Activated CD4-positive, alpha-beta memory T cell treated with anti-CD3 and anti-CD28 coated beads, Interleukin-2, amount 10 ng/mL, durations not matched to agents 7 days and 5 days (primary cell): ENCODE measurements around the gene PELI2. TPM values are rescaled to one million over a fixed set of nuclear protein-coding genes. Genes with fewer than 3 reads are reported as not detected.

Source experiments
- CTCF ChIA-PET: fragments of 350-600 bp; sonication (Branson Sonifier 250); formaldehyde crosslinking; loops from one replicate; lab custom pipeline; 2021; ENCODE audit warnings: antibody characterized with exemption, inconsistent platforms; lab: Charles Lee
- POLR2A ChIA-PET: fragments of 350-600 bp; sonication (Branson Sonifier 250); formaldehyde crosslinking; loops from one replicate; lab custom pipeline; 2021; ENCODE audit warnings: antibody characterized with exemption; lab: Charles Lee
- DNase-seq: peaks from one replicate; pipeline ENCODE4 v3.0.0-alpha.2; 2020
- H3K27ac Mint-ChIP-seq: one replicate; pipeline ENCODE4 v1.8.0; 2021; ENCODE audit warnings: mild to moderate bottlenecking, mixed read lengths
- H3K27me3 Mint-ChIP-seq: one replicate; pipeline ENCODE4 v1.8.0; 2021; ENCODE audit warnings: mixed read lengths
- H3K36me3 Mint-ChIP-seq: one replicate; pipeline ENCODE4 v1.8.0; 2021; ENCODE audit warnings: low read depth, mixed read lengths
- H3K4me1 Mint-ChIP-seq: one replicate; pipeline ENCODE4 v1.8.0; 2021; ENCODE audit warnings: mixed read lengths
- H3K4me3 Mint-ChIP-seq: one replicate; pipeline ENCODE4 v1.8.0; 2021; ENCODE audit warnings: mild to moderate bottlenecking, mixed read lengths
- H3K9me3 Mint-ChIP-seq: one replicate; pipeline ENCODE4 v1.8.0; 2021; ENCODE audit warnings: mixed read lengths
- total RNA-seq, 2 experiments: library from RNA; stranded (reverse); gene quantifications; one replicate each; pipeline ENCODE4 v1.2.3, GENCODE V29; 2021

The PELI2 gene
- total RNA-seq, 2 experiments from 2014 or later = 5.5 to 7.1 TPM

GRCh38 chr14:56211084-56211483 lies 92.9 kb downstream of the PELI2 start:
- Mint-ChIP-seq H3K27me3 (no peaks in the 10 kb centered on the region), H3K4me3 (no peak overlapping the region), H3K4me1 (no peaks in the 10 kb centered on the region), H3K36me3 (no peaks in the 10 kb centered on the region), H3K27ac (no peak overlapping the region), H3K9me3 (no peaks in the 10 kb centered on the region)
- ChIA-PET POLR2A (no interaction called here), CTCF (no interaction called here)
- DNase-seq = no peak

- Mint-ChIP-seq H3K27me3 (no peaks in the 10 kb centered on the region), H3K4me3 (no peak overlapping the region), H3K27ac (no peak overlapping the region), H3K36me3 (no peaks in the 10 kb centered on the region), H3K4me1 (no peaks in the 10 kb centered on the region), H3K9me3 (no peaks in the 10 kb centered on the region)
- CTCF ChIA-PET = no interaction called here
- POLR2A ChIA-PET = no interaction called here
- no peak for DNase-seq
These were observed 93.6 kb downstream of the PELI2 start for GRCh38 chr14:56211844-56212243.

- DNase-seq = no peak
- H3K27ac Mint-ChIP-seq = no peak overlapping the region
- H3K4me3 Mint-ChIP-seq = no peak overlapping the region
- POLR2A ChIA-PET = no interaction called here
- H3K36me3 Mint-ChIP-seq = no peaks in the 10 kb centered on the region
- no peaks in the 10 kb centered on the region for H3K27me3 Mint-ChIP-seq
- H3K4me1 Mint-ChIP-seq = no peaks in the 10 kb centered on the region
- no peaks in the 10 kb centered on the region for H3K9me3 Mint-ChIP-seq
- CTCF ChIA-PET = no interaction called here
These were observed 94.3 kb downstream of the PELI2 start for GRCh38 chr14:56212521-56212920.

GRCh38 chr14:56213306-56213705 lies 95.1 kb downstream of the PELI2 start:
- POLR2A ChIA-PET = no interaction called here
- DNase-seq = no peak
- CTCF ChIA-PET = no interaction called here
- no peaks in the 10 kb centered on the region for H3K36me3 Mint-ChIP-seq
- H3K4me3 Mint-ChIP-seq = no peak overlapping the region
- no peak overlapping the region for H3K27ac Mint-ChIP-seq
- H3K4me1 Mint-ChIP-seq = no peaks in the 10 kb centered on the region
- no peaks in the 10 kb centered on the region for H3K9me3 Mint-ChIP-seq
- H3K27me3 Mint-ChIP-seq = no peaks in the 10 kb centered on the region

- no peak for DNase-seq
- ChIA-PET CTCF (no interaction called here), POLR2A (no interaction called here)
- H3K4me1 Mint-ChIP-seq = no peaks in the 10 kb centered on the region
- H3K9me3 Mint-ChIP-seq = no peaks in the 10 kb centered on the region
- H3K36me3 Mint-ChIP-seq = no peaks in the 10 kb centered on the region
- H3K27ac Mint-ChIP-seq = no peak overlapping the region
- no peak overlapping the region for H3K4me3 Mint-ChIP-seq
- no peaks in the 10 kb centered on the region for H3K27me3 Mint-ChIP-seq
These were observed 97.0 kb downstream of the PELI2 start for GRCh38 chr14:56215180-56215579.

GRCh38 chr14:56216626-56217379 lies 98.6 kb downstream of the PELI2 start:
- Mint-ChIP-seq H3K27me3 (no peaks in the 10 kb centered on the region), H3K9me3 (no peaks in the 10 kb centered on the region), H3K27ac (no peak overlapping the region), H3K4me1 (no peaks in the 10 kb centered on the region), H3K36me3 (no peaks in the 10 kb centered on the region), H3K4me3 (no peak overlapping the region)
- CTCF ChIA-PET = no interaction called here
- no peak for DNase-seq
- POLR2A ChIA-PET = no interaction called here

- Mint-ChIP-seq H3K4me3 (no peak overlapping the region), H3K36me3 (no peaks in the 10 kb centered on the region), H3K4me1 (no peaks in the 10 kb centered on the region), H3K27me3 (no peaks in the 10 kb centered on the region), H3K27ac (no peak overlapping the region), H3K9me3 (no peaks in the 10 kb centered on the region)
- DNase-seq = no peak
- CTCF ChIA-PET = no interaction called here
- POLR2A ChIA-PET = no interaction called here
These were observed 99.3 kb downstream of the PELI2 start for GRCh38 chr14:56217380-56218045.

- Mint-ChIP-seq H3K27ac (no peak overlapping the region), H3K27me3 (no peaks in the 10 kb centered on the region), H3K9me3 (no peaks in the 10 kb centered on the region), H3K36me3 (no peaks in the 10 kb centered on the region), H3K4me1 (no peaks in the 10 kb centered on the region), H3K4me3 (no peak overlapping the region)
- DNase-seq = no peak
- POLR2A ChIA-PET = no interaction called here
- CTCF ChIA-PET = no interaction called here
These were observed 101.6 kb downstream of the PELI2 start for GRCh38 chr14:56219666-56220413.

GRCh38 chr14:56221382-56222128 lies 103.3 kb downstream of the PELI2 start:
- ChIA-PET CTCF (interaction anchor here (0.6 kb wide), 1 partner anchor 121 kb away, joined by 4 read pairs; no protein-coding TSS in a partner anchor), POLR2A (no interaction called here)
- no peaks in the 10 kb centered on the region for H3K27me3 Mint-ChIP-seq
- DNase-seq = no peak
- no peak overlapping the region for H3K4me3 Mint-ChIP-seq
- H3K36me3 Mint-ChIP-seq = no peaks in the 10 kb centered on the region
- H3K9me3 Mint-ChIP-seq = no peaks in the 10 kb centered on the region
- no peaks in the 10 kb centered on the region for H3K4me1 Mint-ChIP-seq
- no peak overlapping the region for H3K27ac Mint-ChIP-seq

- no peak overlapping the region for H3K4me3 Mint-ChIP-seq
- H3K27ac Mint-ChIP-seq = no peak overlapping the region
- H3K4me1 Mint-ChIP-seq = no peaks in the 10 kb centered on the region
- ChIA-PET CTCF (no interaction called here), POLR2A (no interaction called here)
- no peaks in the 10 kb centered on the region for H3K9me3 Mint-ChIP-seq
- no peaks in the 10 kb centered on the region for H3K36me3 Mint-ChIP-seq
- no peak for DNase-seq
- no peaks in the 10 kb centered on the region for H3K27me3 Mint-ChIP-seq
These were observed 106.0 kb downstream of the PELI2 start for GRCh38 chr14:56224229-56224628.

- Mint-ChIP-seq H3K36me3 (no peaks in the 10 kb centered on the region), H3K4me1 (no peaks in the 10 kb centered on the region)
These were observed 106.8 kb downstream of the PELI2 start for GRCh38 chr14:56224691-56225681.

GRCh38 chr14:56235388-56235787 lies 117.2 kb downstream of the PELI2 start:
- no peaks in the 10 kb centered on the region for H3K9me3 Mint-ChIP-seq
- ChIA-PET CTCF (no interaction called here), POLR2A (no interaction called here)
- peaks cover 4% of the 10 kb centered on the region for H3K4me1 Mint-ChIP-seq
- no peak overlapping the region for H3K4me3 Mint-ChIP-seq
- no peaks in the 10 kb centered on the region for H3K36me3 Mint-ChIP-seq
- H3K27me3 Mint-ChIP-seq = no peaks in the 10 kb centered on the region
- no peak for DNase-seq
- H3K27ac Mint-ChIP-seq = no peak overlapping the region

More at GRCh38 chr14:56224691-56225681, 106.8 kb downstream of the PELI2 start:
- ChIA-PET POLR2A (no interaction called here), CTCF (no interaction called here)
- Mint-ChIP-seq H3K27me3 (no peaks in the 10 kb centered on the region), H3K27ac (no peak overlapping the region), H3K4me3 (no peak overlapping the region), H3K9me3 (no peaks in the 10 kb centered on the region)
- no peak for DNase-seq
